ENCODE measurements around the gene ZFP36. TPM values are rescaled to one million over a fixed set of nuclear protein-coding genes. Genes with fewer than 3 reads are reported as not detected.
A peak's percentile ranks its signal among the peaks of the same experiment; 100 is the strongest.

The ZFP36 gene
- total RNA-seq, 1 donor from 2014 or later = 3.1 TPM

DNA sequence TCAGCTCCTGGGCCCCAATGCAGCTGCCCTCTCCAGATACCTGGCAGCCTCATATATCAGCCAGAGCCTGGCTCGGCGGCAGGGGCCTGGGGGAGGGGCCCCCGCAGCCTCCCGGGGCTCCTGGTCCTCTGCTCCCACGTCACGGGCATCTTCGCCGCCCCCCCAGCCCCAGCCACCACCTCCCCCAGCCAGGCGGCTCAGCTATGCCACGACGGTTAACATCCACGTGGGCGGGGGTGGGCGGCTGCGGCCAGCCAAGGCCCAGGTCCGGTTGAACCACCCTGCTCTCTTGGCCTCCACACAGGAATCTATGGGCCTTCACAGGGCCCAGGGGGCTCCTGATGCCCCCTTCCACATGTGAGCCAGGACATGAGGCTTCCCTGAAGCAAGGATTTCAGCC is 18.3 kb downstream of the ZFP36 start:
- Mint-ChIP-seq H3K4me1 (ENCODE audit: low read depth, unreplicated experiment) (peaks cover 2% of the 10 kb centered on the region), H3K27me3 (ENCODE audit: unreplicated experiment) (peaks cover 15% of the 10 kb centered on the region), H3K36me3 (ENCODE audit: unreplicated experiment) (no peaks in the 10 kb centered on the region), H3K4me3 (ENCODE audit: unreplicated experiment) (no peak overlapping the region), H3K9me3 (ENCODE audit: unreplicated experiment) (peaks cover 2% of the 10 kb centered on the region), H3K27ac (ENCODE audit: unreplicated experiment) (no peak overlapping the region)
- DNase-seq = no peak
- TF ChIP-seq, protein P1, sequence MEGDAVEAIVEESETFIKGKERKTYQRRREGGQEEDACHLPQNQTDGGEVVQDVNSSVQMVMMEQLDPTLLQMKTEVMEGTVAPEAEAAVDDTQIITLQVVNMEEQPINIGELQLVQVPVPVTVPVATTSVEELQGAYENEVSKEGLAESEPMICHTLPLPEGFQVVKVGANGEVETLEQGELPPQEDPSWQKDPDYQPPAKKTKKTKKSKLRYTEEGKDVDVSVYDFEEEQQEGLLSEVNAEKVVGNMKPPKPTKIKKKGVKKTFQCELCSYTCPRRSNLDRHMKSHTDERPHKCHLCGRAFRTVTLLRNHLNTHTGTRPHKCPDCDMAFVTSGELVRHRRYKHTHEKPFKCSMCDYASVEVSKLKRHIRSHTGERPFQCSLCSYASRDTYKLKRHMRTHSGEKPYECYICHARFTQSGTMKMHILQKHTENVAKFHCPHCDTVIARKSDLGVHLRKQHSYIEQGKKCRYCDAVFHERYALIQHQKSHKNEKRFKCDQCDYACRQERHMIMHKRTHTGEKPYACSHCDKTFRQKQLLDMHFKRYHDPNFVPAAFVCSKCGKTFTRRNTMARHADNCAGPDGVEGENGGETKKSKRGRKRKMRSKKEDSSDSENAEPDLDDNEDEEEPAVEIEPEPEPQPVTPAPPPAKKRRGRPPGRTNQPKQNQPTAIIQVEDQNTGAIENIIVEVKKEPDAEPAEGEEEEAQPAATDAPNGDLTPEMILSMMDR (IDR thresholded peaks at IDR 0.05; ENCODE audit: partially characterized antibody, unreplicated experiment) = no peak

DNA sequence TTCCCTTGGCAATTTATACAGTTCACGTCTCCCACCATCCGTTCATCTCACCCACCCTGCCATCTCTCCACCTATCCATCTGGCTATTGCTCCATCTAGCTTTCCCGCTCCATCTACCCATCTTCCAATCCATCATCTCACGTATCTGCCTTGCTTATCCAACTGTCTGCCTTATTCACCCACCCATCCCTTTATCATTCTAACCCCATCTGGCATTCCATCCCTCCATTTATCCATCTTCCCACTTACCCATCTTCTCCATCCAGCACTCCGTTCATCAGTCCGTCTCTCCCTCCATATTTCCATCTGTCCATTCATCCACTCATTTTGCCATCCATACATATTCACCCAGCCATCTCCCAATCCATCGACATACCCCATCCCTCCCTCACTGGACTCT is 19.1 kb downstream of the ZFP36 start:
- Mint-ChIP-seq H3K4me3 (ENCODE audit: unreplicated experiment) (no peak overlapping the region), H3K4me1 (ENCODE audit: low read depth, unreplicated experiment) (peaks cover 2% of the 10 kb centered on the region), H3K27me3 (ENCODE audit: unreplicated experiment) (peaks cover 15% of the 10 kb centered on the region), H3K36me3 (ENCODE audit: unreplicated experiment) (no peaks in the 10 kb centered on the region), H3K9me3 (ENCODE audit: unreplicated experiment) (peaks cover 2% of the 10 kb centered on the region), H3K27ac (ENCODE audit: unreplicated experiment) (no peak overlapping the region)
- TF ChIP-seq, protein P1 (IDR thresholded peaks at IDR 0.05; ENCODE audit: partially characterized antibody, unreplicated experiment) = no peak
- no peak for DNase-seq

DNA sequence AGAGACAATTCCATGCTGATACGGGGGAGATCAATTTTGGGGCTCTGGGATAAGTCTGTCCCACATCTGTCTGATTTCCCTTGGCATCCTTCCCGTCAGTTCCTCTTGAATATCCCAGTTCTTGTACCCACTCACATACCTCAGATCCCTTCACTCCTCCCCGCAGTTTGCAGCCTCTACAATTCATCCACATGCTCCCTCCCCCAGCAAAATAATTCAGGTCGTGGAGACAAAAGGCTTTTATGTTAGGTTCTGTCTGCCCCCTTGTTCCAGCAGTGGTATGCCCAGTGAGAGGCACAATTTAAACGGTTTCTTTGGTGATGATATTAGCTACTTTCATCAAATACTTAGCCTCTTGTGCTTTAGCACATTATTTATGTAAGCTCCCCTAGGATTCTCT is 19.5 kb downstream of the ZFP36 start:
- peaks cover 2% of the 10 kb centered on the region for H3K4me1 Mint-ChIP-seq (ENCODE audit: low read depth, unreplicated experiment)
- no peak overlapping the region for H3K4me3 Mint-ChIP-seq (ENCODE audit: unreplicated experiment)
- TF ChIP-seq, protein P1 (IDR thresholded peaks at IDR 0.05; ENCODE audit: partially characterized antibody, unreplicated experiment) = no peak
- peaks cover 15% of the 10 kb centered on the region for H3K27me3 Mint-ChIP-seq (ENCODE audit: unreplicated experiment)
- H3K27ac Mint-ChIP-seq (ENCODE audit: unreplicated experiment) = no peak overlapping the region
- H3K9me3 Mint-ChIP-seq (ENCODE audit: unreplicated experiment) = peaks cover 2% of the 10 kb centered on the region
- DNase-seq = no peak
- no peaks in the 10 kb centered on the region for H3K36me3 Mint-ChIP-seq (ENCODE audit: unreplicated experiment)

DNA sequence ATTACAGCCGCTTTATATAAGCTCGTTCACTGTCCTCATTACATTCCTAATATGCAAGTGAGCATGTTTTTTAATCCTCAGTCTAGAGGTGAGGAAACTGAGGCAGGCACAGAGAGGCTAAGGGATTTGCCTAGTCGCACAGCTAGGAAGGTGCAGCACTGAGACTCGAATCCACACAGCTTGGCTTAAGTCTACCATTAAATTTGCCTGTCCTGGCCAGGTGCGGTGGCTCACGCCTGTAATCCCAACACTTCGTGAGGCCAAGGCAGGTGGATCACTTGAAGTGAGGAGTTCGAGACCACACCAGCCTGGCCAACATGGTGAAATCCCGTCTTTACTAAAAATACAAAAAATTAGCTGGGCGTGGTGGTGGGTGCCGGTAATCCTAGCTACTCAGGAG is 21.1 kb downstream of the ZFP36 start:
- DNase-seq = no peak
- TF ChIP-seq, protein P1 (IDR thresholded peaks at IDR 0.05; ENCODE audit: partially characterized antibody, unreplicated experiment) = no peak
- Mint-ChIP-seq H3K27me3 (ENCODE audit: unreplicated experiment) (peaks cover 15% of the 10 kb centered on the region), H3K4me1 (ENCODE audit: low read depth, unreplicated experiment) (peaks cover 2% of the 10 kb centered on the region), H3K9me3 (ENCODE audit: unreplicated experiment) (peaks cover 2% of the 10 kb centered on the region), H3K27ac (ENCODE audit: unreplicated experiment) (no peak overlapping the region), H3K4me3 (ENCODE audit: unreplicated experiment) (no peak overlapping the region), H3K36me3 (ENCODE audit: unreplicated experiment) (no peaks in the 10 kb centered on the region)

DNA sequence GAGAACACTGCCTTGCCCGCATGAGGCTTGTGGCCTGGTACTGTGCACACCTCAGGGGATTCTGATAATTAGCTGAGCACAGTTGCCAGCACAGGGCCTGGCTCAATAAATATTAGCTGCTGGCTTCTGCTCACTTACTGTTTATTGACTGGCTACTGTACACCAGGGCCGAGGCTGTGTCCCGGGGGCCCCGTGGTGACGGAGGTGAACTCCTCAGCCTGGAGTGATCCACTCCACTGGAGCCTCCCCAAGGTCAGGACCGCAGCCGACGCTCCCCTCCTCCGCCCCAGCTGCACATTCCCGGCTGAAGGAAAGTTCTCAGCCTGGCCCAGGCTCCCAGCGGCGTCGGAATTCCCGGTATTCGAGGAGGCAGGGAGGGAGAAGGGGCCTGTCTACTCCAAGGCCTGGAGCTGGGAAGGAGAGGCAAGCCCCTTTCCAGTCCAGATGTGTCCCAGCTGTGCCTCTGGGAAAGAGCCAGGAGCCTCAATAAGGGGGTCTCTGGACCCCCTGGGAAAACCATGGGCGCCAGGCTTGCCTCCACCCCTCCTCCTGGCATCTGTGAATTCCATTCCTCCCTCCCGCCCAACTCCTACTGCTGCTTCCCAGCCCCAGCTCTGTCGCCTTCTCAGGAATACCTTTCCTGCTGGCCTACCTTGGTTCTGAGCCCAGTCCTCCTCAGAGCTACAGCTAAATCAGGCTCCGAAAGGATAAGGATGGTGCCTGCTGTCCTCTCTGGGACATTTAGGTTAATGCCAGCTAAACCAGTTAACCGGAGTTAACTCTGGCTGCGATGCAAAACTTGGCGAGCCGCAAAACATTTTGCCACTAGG is 21.9 kb downstream of the ZFP36 start:
- Mint-ChIP-seq H3K27me3 (ENCODE audit: unreplicated experiment) (peaks cover 15% of the 10 kb centered on the region), H3K36me3 (ENCODE audit: unreplicated experiment) (no peaks in the 10 kb centered on the region)
- DNase-seq = peak; percentile 72

More for the DNA sequence above, 21.9 kb downstream of the ZFP36 start:
- H3K27ac Mint-ChIP-seq (ENCODE audit: unreplicated experiment) = peak overlapping the region; percentile 33
- H3K9me3 Mint-ChIP-seq (ENCODE audit: unreplicated experiment) = no peaks in the 10 kb centered on the region
- no peak overlapping the region for H3K4me3 Mint-ChIP-seq (ENCODE audit: unreplicated experiment)
- peaks cover 2% of the 10 kb centered on the region for H3K4me1 Mint-ChIP-seq (ENCODE audit: low read depth, unreplicated experiment)
- TF ChIP-seq, protein P1 (IDR thresholded peaks at IDR 0.05; ENCODE audit: partially characterized antibody, unreplicated experiment) = no peak

Data from glutamatergic neuron (in vitro differentiated cells).